Measurements from ENCODE around the gene ECEL1. TPM values are rescaled to one million over a fixed set of nuclear protein-coding genes. Genes with fewer than 3 reads are reported as not detected.
A peak's percentile ranks its signal among the peaks of the same experiment; 100 is the strongest.
"Not testable (repeated sequence)": the region's sequence is repeated elsewhere in the genome, so short reads cannot be mapped to it uniquely, and the experiment has no call there.

Gene ECEL1
- total RNA-seq, 1 experiment from 2014 or later: 11.9 TPM

DNA sequence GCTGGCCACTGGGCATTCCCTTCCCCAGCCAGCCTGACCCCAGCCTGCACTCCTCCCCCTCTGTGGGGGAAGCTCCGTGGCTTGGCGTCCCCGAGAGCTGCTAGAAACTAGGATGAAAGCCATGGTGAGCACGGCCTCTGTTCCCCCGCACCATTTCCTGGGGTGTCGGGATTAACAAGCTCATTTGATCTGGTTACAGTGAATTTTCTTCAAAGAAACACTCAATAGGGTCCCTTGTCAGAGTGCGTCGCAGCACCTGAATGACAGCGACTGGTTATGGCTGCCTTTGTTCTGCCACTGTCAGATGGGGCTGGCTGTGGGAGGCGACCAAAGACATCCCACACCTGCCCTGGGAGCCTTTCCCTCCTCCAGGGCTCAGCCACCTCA, 39.3 kb downstream of the ECEL1 start:
- no peak for DNase-seq (ENCODE audit: low spot score)
- in situ Hi-C loops (cut with HindIII; ENCODE audit: low sequenced_read_pairs): no loop called here

DNA sequence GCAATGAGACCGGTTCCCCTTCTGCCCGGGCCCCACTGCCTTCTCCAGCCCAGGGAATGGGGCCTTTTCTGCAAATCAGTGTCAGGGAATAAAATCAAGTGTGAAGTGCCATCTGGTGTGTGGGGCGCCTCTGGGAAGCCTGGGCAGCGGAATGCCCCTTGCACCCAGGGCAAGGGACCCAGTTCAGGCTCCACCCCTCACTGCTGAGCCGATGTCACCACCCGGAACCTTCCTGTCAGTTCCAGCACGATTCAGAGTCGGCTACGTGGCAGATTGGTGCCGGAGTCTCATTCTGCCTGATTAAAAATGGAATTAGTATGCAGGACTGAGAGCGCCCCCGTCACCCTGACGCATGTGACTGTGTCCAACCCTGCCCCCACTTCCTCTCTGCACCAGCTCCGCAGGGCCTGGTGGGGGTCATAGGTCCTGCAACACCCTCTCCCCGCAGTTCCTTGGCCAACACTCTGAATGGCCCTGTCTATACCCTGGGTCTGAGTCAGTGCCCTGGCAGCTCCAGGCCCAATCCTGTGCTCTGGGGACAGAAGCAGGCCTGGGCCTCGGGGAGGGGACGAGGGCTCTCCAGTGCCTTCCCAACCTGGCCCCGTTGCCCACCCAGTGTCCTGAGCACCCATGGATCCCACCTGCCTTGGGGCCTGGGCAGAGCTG, 39.9 kb downstream of the ECEL1 start:
- in situ Hi-C loops (cut with HindIII; ENCODE audit: low sequenced_read_pairs): no loop called here
- DNase-seq (ENCODE audit: low spot score): no peak

DNA sequence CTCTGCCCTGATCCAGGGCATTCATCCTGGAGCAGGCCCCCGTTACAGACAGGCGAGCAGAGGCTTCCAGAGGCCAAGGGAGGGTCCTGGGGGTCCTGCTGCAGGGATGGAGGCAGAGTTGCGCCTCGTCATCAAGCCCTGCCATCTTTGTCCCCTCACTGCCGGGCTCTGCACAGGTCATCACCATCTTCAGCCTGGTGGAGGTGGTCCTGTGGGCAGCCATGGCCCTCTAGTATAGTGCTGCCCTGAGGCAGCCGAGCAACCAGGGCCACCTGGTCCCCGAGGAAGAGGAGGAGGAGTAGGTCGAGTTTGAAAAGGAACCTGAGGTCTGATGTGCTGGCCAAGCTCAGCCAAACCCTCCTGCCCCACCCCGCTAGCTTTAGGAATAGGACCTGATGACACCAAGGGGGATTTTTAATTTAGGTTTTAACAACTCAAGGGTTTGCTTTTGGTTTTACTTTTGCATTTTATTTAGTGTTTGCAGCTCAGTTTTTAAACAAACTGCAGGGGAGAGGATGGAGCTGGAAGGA, 40.5 kb downstream of the ECEL1 start:
- no peak for DNase-seq (ENCODE audit: low spot score)
- in situ Hi-C loops (cut with HindIII; ENCODE audit: low sequenced_read_pairs): no loop called here

DNA sequence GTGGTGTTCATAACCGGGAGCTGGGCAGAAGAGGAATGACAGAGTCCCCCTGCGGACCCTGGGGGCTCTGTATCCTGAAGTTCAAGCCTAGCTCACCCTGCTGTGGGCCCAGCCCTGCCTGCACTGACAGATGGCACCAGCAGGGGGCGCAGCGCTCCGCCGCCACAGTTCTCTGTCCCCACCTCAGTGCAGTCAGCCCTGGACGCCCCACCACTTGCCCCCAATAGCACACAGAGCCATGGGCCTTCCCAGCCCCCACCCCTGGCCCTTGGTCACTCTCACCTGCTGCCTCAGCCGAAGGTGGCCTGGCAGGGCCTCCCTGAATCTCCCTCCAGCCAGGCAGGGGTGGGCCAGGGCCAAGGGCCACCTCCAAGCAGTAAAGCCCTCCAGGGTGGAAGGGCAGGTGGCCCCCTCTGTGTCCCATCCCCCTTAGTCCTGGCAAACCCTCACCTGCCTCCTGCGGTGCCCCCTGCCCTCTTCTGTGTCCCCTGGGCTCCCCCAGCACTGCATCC, 41.3 kb downstream of the ECEL1 start:
- in situ Hi-C loops (cut with HindIII; ENCODE audit: low sequenced_read_pairs); DNase-seq (ENCODE audit: low spot score): not testable (repeated sequence)

DNA sequence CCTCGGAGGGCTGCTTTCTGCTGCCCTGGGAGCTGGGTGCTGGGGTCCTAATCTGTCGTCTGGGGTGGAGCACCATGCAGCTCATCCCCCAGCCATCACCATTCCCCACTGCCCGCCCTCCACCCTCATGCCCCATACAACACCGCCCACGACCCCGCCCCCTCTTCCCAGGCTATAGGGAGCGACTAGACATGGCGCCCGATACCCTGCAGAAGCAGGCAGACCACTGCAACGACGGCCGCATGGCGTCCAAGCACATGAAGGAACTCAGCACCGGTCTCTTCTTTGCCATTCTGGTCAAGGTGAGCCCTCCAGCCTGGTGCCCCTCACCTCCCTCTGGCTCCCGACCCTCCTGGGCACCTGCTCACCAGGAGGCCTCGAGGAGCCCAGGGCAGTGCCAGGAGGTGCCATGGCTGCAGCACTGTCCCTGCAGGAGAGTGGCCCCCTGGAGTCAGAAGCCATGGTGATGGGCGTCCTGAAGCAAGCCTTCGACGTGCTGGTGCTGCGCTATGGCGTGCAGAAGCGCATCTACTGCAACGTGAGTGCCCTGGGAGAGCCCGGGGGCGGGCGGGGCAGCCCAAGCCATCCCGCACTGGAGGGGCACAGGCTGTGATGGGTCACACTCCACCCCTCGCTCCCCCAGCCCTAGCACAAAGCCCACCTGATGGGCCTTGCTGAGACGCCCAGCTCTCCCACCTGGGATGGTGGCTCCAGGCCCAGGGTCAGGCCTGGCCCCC, 42.3 kb downstream of the ECEL1 start:
- in situ Hi-C loops (cut with HindIII; ENCODE audit: low sequenced_read_pairs); DNase-seq (ENCODE audit: low spot score): not testable (repeated sequence)

DNA sequence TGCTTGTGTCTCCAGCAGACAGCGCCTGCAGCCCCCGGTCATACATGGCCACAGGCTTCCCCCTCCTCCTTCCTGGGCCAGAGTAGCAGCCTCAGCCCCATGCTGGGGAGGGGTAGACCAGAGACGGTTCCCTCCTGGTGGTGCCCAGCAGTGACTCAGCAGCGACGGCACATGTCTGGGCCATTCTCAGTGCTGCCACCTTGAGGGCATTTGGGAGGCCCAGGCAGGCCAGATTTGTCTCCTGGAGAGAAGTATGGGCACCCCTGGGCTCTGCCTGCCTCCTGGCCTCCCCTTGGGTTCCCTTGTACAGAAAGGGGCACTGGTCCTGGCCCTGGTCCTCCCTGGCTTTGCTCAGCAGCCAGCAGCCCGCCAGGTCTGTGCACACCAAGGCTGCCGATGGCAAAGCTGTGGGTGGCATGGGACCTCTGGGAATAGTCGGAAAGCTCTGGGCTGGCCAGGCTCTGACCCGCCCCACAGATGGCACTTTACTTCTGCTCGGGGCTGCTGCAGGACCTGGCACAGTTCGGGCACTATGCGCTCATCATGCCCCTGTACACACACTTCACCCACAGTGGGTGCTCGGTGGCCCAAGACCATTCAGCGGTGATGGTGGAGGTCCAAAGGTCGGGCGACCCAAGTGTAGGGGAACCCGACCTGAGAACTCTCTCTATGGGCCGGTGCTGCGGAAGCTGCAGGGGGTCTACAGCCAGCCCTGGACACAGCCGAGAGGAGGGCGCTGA, 43.1 kb downstream of the ECEL1 start:
- peak; percentile 14 for DNase-seq (ENCODE audit: low spot score)
- in situ Hi-C loops (cut with HindIII; ENCODE audit: low sequenced_read_pairs): no loop called here

DNA sequence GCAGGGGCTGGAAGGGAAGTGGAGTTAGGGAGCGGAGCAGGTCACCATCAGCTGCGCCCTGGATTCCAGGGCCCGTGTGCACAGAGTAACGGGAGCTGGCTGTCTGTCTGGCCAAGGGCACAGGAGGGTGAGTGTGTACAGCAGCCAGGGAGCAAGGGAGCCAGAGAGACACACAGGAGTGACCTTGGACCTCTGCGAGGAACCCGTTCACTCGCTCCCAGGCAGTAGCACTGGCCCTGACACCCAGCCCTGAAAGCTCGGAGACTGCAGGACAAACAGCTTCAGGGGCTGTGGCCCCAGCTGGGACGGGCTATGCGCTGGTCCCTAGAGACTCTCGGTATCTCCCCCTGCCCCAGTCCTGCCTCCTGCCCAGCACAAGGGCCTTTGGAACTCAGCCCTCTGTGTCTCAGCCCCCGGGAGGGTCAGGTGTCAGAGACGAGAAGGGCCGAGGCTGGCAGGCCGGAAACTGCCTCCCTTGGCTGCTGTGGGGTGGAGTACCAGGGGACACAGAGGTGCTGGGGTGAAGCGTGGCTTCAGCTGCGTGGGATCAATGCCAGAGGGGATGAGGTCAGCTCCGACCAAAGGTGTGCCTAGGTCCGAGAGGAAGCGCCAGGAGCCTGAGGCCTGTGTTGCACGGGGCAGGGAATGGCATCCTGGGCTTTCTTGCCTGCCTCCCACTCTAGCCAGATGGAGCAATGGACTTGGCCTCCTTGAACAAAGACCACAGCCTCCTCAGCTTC, 43.8 kb downstream of the ECEL1 start:
- in situ Hi-C loops (cut with HindIII; ENCODE audit: low sequenced_read_pairs): not testable (repeated sequence)

DNA sequence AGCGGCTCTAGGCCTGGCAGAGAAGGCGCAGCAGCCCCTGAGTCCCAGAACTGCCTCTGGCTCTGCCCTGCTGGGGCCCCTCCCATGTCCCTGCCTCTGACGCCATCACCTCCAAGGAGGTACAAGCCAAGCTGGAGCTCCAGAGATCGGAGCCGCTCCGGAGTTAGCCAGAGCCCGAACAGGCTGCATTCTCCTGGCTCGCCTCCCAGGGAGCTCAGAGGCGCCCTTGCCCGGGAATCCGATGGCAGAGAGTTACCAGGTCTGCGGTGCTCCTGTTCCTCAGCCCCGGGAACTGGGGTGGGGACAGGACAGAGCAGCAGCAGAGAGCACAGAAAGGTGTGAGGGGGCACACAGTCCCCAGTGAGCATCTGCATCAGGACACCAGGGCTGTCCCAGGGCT, 44.6 kb downstream of the ECEL1 start:
- DNase-seq (ENCODE audit: low spot score); in situ Hi-C loops (cut with HindIII; ENCODE audit: low sequenced_read_pairs): not testable (repeated sequence)

More for the DNA sequence above, 43.8 kb downstream of the ECEL1 start:
- not testable (repeated sequence) for DNase-seq (ENCODE audit: low spot score)

DNA sequence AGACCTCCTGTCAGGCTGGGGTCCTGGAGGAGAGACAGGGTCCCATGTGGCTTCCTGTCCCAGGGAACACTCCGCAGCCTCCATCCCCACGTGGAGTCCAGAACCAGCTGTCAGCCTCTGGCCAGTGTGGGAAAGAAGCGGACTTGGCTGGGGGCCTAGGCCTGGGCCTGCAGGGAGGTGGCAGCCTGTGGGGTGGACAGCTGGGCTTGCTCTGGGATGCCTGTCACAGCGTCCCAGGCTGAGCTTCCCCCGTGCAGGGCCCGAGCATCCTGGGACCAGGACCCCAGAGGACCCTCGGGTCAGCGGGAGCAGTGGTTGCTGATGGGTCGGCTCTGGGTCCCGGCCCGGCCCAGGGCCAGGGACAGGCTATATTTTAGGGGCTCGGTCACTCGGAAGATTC, 45.2 kb downstream of the ECEL1 start:
- in situ Hi-C loops (cut with HindIII; ENCODE audit: low sequenced_read_pairs): not testable (repeated sequence)

DNA sequence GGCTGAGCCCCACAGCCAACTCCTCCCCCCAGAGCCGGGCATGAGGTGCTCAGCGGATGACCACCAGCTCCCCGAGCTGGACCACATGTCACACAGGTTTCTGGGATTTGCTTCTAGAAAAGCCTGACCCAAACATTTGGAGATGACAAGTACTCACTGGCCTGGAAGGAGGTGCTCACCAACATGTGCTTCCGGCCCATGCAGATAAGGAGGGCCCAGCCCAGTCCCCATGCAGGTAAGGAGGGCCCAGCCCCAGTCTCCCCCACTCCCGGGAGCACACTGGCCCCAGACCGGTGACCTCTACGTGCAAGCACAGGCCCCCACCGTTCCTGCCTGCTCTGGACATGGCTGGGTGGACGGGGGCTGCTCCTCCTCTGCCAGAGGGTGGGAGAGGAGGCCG, 45.7 kb downstream of the ECEL1 start:
- DNase-seq (ENCODE audit: low spot score); in situ Hi-C loops (cut with HindIII; ENCODE audit: low sequenced_read_pairs): not testable (repeated sequence)

More for the DNA sequence above, 45.2 kb downstream of the ECEL1 start:
- DNase-seq (ENCODE audit: low spot score): not testable (repeated sequence)

DNA sequence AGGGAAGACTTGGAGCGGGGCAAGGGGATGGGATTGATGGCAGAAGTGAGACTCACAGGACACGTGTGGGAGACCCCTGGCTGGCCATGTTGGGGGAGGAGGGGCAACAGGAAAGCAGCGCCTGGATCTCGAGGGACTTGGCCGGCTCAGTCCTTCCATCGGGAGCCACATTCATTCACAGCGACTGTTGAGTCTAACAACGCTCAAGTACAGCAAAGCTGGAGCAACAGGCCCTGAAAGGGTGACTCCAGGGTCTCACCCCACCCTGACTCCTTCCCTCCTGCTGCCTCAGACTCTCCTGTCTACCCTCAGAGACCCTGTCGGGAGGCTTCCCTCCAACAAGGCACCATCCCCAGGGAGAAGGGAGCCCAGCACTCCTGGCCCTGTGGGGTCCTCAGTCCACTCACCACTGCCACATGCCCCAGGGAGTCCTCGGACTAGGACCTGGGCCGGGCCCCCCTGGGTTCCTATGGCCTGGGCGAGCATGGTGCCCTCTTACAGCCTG, 46.4 kb downstream of the ECEL1 start:
- no peak for DNase-seq (ENCODE audit: low spot score)

DNA sequence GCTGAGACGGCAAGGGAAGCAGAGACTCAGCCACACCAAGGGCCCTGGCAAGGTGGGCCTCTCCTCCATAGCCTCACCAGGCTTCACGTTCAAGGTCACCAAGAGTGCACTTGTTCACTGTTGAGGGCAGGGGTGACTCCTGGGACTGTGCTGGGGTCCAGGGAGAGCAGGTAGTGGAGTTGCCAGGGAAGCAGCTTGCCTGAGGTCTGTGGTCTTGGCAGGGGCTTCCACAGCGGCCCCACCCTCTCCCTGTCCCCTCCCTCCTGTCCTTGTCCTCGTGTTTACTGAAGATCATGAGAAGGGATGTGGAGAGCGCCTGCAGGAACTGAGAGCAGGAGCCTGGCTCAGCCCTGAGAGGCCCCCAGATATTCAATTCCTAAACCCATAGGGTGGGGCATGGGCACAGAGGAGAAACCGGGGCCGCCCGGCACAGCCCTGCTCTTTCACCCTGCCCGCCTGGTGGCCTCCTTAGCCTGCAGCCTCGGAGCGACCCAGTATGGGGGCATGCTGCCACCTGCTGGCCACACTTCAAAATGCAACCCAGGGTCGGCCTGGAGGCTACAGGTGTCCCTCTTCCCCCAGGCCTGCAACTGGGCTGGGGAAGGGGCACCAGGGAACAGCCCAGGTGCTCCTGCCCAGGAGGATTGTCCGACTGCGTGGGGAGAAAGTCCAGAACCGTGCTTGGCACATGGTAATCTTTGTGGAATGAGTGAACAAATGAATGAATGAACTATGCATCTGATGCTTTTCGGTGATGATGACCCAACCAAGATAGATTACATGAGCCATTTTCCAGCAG, 47.2 kb downstream of the ECEL1 start:
- in situ Hi-C loops (cut with HindIII; ENCODE audit: low sequenced_read_pairs): not testable (repeated sequence)
- peak; percentile 70 for DNase-seq (ENCODE audit: low spot score)

More for the DNA sequence above, 46.4 kb downstream of the ECEL1 start:
- in situ Hi-C loops (cut with HindIII; ENCODE audit: low sequenced_read_pairs): no loop called here

DNA sequence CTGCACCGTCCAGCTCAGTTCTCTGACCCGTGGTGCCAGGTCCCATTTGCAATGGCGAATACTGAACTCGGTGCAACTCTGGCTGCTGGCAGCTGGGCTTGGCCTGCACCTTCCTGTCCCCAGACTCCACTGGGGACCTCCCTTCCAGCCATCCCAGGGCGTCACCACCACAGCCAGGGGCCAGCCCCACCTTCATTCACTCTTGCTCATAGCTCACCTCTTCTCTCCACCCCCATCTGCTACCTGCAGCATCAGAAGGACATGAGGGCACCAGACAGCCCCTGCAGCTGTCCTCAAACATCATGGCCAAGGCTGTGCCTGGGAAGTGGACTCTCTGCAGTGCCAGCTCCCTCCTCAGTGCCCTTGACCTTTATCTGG, 47.9 kb downstream of the ECEL1 start:
- in situ Hi-C loops (cut with HindIII; ENCODE audit: low sequenced_read_pairs): no loop called here
- no peak for DNase-seq (ENCODE audit: low spot score)

DNA sequence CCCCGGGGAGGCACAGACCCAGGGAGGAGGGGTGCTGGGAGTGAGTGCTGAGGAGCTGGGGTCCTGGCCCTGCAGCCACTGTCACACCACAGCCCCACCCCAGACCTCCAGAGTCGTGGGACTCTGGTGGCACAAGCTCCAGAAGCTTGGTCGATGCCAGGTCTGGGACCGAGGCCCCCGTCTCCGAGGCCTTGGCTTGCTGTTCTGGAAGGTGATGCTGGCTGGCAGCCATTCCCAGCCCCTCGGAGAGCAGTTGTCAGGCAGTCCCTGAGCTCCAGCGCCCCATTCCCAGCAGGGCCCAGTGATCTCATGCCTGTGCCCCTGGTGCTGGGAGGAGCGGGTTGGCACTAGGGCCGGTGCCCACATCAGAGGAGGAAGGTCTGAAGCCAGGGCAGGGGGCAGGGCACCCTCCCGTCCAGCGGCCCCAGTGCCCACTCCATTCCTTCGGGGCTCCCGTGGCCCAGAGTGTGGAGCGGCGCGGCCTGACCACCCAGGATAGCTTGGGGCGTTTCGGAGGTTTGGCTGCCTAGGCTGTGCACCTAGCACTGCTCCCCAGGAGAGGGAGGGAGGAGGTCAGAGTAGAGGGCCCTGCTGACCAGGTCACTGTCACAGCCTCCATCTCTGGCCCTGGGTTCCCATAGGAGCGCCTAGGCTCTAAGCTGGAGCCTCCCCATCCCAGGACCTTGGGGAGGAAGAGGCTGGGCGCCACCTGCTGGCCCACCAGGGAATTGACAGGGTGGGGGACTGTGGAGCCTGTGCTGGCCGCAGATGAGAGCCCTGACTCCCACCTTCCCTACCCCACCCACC, 48.5 kb downstream of the ECEL1 start:
- DNase-seq (ENCODE audit: low spot score): peak; percentile 23
- in situ Hi-C loops (cut with HindIII; ENCODE audit: low sequenced_read_pairs): no loop called here

DNA sequence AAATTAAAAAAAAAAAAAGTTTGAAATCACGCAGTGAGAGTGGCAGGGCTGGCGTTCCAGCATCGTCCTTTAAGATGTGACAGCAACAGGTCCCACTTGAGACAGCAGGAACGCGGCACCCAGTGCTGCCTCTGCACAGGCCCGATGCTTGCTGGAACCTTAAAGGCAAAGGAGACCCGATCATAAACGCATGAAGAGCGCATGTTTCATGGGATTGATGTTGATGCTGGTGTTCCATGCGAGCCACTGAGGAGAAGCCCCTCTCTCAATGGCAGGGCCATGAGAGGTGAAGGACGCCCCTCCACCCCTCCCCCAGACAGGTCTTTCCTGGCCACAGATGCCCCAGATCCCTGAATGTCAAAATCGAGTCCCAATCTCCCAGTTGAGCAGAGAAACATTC, 49.5 kb downstream of the ECEL1 start:
- in situ Hi-C loops (cut with HindIII; ENCODE audit: low sequenced_read_pairs): no loop called here
- DNase-seq (ENCODE audit: low spot score): no peak

DNA sequence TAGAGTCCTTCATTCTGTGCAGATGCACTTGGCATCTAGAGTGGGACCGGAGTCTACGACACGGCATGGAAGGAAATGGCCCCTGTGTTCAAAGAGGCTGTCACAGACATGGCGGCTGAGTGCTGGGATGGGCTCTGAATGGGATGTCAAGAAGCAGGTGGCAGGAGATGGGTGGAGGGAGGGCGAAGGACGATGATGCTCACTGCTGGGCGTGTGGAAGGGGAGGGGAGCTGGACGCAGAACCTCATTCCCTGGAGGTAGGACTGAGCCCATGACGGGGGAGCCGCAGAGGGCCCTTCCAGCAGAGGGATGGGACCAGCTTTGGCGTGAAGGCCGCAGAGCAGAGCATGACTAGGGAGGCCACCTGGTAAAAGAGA, 50.5 kb downstream of the ECEL1 start:
- DNase-seq (ENCODE audit: low spot score): no peak
- in situ Hi-C loops (cut with HindIII; ENCODE audit: low sequenced_read_pairs): no loop called here
